HG03378 (cell line): Measurements from ENCODE around the gene SLC2A4.
"Not testable (repeated sequence)": the region's sequence is repeated elsewhere in the genome, so short reads cannot be mapped to it uniquely, and the experiment has no call there.

Experiments
- ATAC-seq: cut with Tn5 transposase; IDR thresholded peaks from one replicate; pipeline ENCODE4 v1.9.1; 2021; ENCODE audit warnings: mild to moderate bottlenecking, moderate library complexity; ENCODE audit not compliant: unreplicated experiment

The SLC2A4 gene

DNA sequence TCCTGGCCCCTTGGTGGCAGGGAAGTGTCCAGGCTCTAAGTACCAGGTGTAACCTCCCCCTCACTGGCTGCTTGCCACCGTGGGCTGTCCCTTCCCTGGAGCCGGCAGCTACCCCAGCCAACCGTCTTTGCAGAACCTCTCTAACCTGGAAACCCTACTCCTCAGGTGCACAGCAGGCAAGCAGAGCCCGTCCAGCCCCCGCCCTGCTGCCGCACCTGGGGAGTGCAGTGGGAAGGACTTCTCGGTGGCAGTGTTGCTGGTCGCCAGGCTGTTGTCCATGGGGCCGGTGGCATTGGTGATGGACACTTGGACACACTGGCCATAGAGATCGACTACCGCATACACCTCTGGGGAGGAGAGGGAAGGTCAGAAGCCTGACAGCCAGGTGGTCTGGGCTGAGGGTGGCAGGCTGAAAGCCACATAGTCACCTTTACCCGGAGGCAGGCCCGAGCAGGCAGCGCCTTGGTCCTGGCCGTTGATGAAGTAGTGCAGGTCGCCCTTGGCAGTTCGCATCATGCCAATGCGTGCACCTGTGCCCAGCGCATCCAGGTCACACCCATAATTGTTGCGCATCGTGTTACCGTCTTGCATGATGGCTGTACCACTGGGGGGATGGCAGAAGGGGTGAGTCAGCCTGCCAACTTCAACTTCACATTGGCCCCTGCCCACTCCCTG lies 41.1 kb downstream of the SLC2A4 start:
- ATAC-seq = no peak

DNA sequence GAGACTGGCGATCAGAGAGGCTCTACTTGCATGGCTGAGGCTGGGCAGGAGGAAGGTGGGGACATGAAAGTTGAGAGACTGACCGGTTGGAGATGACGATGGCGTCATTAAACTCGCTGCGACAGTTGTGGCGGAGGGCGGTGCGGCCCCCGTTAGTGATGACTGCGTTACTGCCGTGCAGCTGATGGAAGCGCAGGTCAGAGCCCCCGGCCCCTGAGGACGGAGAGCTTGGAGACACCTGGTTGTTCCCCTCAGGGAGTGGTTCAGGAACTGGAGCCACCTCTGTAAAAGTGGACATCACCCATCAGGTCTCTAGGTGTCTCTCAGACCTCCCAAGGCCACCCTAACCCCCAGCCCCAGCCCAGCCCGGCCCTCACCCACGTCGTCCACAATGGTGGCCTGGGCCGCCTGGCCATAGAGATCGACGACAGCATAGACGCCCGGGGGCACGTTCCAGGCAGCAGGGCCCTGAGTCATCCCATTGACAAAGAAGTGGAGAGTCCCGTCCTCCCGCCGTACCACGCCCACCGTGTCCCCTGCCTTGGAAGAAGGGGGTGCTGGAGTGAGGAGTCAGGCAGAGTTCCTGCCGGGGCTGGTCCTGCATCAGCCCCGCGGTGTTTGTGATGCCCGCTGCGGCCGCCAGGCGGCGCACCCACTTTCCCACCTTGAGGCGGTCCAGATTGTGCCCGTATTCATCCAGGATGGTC lies 42.4 kb downstream of the SLC2A4 start:
- ATAC-seq = no peak

DNA sequence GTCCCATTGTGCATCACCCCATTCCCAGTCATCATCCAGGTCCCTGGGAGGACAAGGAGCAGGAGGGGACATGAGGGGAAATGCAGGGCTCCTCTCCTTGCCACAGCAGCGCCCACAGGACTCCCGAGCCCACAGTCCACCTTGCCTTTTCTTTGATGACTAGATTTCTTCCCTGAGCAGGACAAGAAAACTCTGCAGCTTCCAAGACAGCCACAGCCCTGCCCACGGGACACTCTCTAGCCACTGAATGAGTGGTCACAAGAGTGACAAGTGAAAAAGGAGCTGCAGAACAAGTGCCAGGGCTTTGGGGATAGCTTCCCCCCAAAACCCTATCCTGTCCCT lies 42.9 kb downstream of the SLC2A4 start:
- ATAC-seq = no peak

DNA sequence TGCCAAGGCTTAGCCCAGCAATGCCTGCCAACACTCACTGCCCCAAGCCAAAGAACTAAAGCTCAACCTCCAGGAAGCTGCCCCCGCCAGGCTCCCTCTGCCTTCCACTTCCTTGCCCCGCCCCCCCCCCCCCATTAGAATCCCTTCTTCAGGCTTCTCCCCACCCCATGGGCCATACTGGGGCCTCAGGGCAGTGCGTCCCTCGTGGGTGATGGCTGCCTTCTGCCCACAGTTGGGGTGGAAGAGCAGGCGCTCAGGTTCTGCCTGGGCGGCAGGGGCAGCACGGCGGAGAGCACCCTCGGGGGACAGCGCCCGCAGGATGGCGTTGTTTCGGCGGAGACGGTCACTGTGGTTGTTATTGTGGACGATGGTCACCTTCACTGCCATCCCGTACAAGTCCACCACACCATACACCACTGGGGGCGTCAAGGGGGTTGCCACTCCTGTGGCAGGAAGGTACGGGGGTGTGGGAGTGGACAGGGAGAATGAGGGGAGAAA lies 43.6 kb downstream of the SLC2A4 start:
- ATAC-seq = no peak

DNA sequence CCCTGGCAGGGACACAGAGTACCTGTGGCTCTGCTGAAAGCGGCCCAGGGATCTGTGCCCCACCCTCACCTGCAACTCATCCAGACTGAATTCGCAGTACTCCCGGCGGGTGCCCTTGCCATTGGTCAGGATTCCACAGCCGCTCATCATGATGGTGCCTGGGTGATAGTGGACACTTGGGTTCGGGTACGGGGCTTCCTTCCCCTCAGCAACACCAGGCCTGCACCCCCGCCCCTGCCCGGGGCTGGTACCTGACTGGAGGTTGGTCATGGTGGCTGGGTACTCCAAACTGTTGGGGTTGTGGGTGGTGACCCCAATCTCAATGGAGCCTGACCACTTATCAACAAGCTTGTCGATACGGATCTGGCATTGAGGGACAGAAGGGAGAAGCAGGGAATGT lies 44.7 kb downstream of the SLC2A4 start:
- no peak for ATAC-seq

DNA sequence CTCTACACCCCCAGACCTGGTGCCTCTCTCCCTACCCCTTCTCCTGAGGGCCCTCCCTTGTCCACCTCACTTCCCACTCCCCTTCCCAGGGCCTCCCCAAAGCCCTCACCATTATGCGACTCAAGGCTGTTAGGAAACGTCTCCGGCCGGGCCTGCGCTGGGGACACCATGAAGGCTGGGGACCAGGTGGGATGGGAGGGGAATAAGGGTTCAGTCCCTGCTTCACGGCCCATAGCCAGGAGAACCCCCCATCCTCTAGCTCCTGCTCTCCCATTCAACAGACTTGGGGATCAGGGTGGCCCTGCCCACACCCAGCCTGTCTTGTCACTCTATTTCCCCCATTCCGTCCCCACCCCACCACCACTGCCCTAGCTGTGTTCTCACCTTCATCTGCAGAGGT lies 45.5 kb downstream of the SLC2A4 start:
- ATAC-seq = no peak

DNA sequence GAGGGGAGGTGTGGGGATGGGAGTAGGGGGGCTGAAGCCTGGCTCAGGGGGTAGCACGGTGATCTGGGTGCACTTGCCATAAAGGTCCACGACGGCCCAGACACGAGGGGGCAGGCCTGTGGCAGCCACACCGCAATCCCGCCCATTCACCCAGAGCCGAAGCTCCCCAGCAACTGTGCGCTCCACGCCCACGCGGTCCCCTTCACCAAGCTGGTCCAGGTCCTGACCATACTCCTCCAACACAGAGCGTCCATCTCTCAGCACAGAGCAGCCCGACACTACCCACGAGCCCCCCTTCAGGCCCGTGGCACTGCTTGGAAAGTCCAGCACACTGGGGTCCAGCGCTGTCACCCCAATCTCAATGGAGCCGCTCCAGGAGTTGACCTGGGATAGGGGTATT lies 46.0 kb downstream of the SLC2A4 start:
- ATAC-seq = no peak

DNA sequence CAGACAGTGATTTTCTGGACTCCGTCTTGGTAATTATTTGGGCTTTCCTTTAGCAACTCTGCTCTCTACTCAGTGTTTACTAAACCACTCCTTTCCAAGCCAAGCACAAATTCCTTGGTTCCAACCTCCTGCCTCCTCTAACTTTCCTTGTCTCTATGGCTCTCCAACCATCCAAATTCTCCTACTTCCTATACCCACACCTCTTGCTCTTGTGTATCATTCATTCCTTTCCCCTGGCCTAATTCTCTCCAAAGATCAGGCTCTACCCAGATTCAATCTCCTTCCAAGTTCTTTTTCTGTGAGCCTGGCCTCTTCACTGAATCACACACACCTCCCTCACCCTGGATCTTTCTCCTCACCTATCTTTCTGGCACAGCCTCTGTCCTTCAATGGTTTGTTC lies 46.5 kb downstream of the SLC2A4 start:
- no peak for ATAC-seq

DNA sequence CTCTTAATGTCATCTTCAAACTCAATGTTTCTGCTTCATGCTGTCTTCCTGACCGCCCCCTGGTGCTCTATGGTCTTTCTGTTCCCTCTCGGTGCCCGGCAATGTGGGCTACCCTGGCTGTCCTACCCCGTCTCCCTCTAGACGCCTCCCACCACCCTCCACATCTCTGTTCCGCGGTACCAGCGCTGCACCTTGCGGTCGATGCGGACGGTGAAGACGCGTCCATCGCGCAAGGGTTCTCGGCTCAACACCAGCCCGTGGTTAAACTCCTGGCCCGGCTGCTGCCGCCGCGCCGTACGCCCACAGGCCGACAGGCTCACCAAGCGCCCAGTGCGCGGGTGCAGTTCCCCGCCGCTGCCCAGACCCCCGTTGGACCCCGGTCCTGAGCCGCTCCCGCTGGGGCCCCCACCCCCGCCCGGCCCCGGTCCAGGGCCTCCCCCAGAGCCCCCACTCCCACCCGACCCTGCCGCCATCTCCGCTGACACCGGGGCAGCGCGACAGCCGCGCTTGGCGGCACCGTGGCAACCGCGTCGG lies 47.4 kb downstream of the SLC2A4 start, which contains the start of gene NEURL4:
TSS of gene NEURL4 (minus strand) at position 496 of the 534 bp plus-strand sequence. CDS start at position 473, 23 bp downstream.
- ATAC-seq = no peak

DNA sequence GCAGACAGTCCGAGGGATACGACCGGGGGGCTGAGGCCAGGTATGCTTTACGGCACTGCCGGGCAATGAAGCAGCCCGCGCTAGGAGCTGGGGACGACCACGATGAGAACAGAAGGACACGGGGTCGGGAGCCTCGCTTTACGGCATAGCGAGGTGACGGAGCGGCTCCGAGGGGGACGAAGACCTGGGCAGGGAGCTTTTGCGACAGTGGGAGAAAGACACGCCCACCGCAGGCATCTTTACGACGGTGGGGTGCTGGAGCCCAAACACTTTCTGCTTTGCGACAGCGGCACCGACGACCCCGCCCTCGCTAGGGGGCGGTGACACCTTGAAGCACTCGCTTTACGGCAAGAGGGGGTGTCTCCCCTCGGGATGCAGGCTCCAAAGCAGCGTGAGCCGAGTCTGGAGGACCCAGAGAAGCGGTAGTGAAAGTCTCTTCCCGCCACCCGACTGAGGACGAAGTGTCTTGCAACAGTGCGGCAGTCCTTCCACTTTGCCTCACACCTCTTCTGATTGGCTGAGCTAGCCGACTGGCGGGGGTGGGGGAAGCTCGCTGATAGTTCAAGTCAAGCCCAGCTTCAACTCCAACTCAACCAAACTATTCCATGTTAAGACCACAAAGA lies 48.0 kb downstream of the SLC2A4 start:
- peak; percentile 54 for ATAC-seq

DNA sequence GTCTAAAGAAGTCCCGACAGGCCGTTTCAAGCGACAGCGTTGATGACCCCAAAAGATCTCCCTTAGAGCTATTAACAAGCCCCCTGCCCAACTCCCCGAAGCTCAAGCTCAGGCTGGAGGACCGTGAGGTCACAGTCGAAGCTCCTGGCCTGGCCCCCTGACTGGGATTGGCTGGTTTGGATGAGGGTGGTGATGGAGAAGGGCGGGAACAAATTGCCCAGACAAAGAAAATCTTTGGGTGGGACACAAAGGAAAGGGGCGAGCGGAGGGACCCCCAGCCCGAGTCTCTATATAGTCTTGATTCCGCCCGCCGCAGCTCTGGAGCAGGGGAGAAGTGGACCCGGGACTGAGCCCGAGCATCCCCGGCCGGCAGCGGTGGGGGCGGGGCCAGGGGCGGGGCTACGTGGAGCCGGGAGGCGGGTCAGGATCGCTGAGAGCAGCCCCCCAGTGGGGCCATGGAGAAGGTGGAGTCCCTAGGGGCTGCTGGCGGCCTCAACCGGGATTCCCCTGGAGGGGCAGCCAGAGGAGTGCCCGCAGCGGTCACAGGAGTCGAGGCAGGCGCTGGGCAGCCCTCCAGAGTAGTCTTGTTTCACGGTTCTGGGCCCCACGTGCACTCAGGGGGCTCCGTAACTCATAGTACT lies 48.6 kb downstream of the SLC2A4 start:
- peak; percentile 27 for ATAC-seq

DNA sequence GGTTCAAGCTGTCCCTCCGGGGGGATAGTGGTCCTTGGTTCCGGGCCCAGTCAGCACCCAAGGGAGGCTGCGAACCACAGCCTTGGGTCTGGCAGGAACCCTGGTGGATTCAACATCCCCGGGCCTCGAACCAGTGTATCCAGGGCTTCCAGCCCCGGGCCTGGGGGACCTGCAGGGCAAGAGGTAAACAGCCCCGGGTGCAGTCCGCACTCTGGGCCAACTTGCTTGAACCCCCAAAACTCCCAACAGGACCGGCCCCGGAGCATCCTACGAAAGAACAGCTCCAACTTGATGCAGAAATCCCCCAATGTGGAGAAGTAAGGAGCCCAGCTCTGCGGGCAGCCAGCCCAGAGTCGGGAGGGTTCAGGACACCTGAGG lies 49.1 kb downstream of the SLC2A4 start:
- ATAC-seq = no peak

DNA sequence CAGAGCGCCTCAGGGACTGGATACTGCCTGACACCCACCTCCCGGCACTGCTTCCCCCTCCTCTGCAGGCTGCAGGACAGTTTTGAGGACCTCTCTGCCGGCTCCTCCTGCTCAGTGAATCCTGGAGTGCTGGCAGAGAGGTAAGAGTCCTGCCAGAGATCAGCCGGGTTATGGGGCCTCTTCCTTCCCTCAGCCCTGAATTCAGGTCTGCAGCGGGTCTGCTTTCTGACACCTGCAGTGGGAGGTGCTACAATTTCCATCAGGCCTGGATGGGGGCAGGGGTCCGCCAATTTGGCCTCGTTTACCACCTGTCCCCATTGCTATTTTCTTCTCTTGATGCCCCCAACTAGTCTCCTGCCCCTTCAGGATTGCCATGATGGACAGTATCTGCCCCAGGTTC lies 50.6 kb downstream of the SLC2A4 start:
- no peak for ATAC-seq

DNA sequence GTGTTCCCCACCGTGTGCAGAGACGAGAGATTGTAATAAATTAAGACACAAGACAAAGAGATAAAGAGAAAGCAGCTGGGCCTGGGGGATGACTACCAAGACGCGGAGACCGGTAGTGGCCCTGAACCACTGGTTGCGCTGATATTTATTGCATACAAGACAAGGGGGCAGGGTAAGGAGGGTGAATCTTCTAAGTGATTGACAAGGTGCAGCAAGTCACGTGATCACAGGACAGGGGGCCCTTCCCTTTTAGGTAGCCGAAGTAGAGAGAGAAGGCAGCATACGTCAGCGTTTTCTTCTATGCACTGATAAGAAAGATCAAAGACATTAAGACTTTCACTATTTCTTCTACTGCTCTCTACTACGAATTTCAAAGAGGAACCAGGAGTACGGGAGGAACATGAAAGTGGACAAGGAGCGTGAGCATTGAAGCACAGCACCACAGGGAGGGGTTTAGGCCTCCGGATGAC lies 51.1 kb downstream of the SLC2A4 start:
- not testable (repeated sequence) for ATAC-seq

DNA sequence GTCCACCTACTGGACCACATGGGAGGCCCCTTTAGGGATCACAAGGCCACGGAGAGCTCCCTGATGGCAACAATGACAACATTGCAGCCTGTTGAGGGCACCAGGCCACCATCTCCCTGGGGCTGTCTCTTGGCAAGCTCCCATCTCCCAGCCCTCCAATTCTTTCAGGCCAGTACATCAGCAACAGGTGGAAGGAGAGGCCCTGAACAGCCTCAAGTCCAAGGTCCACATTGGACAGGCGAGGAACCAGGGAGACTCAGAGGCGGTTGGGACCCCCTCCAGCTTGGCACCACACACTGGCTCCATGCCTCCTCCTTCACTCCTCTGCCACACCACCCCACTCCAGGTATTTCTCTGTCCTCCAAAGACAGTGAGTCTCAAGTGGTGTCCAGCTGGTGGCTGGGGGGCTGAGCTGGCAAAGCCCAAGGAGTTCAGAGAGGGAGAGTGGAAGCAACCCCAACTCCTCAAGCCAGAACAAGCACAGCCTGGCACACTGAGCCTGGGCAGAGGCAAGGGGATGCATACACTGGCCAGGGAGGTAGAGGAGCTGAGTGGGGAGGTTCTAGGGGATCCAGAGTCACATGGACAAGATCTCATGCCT lies 53.5 kb downstream of the SLC2A4 start:
- no peak for ATAC-seq

DNA sequence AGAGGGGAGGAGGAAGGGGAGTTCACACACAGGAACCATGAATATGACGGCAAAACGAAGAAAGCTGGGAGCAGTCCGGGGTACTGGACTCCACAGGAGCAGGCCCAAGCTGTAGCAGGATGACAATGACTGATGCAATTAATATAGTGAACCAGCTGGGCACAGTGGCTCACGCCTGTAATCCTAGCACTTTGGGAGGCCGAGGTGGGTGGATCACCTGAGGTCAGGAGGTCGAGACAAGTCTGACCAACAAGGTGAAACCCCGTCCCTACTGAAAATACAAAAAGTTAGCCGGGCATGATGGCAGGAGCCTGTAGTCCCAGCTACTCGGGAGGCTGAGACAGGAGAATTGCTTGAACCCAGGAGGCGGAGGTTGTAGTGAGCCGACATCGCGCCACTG lies 54.2 kb downstream of the SLC2A4 start:
- ATAC-seq = not testable (repeated sequence)

DNA sequence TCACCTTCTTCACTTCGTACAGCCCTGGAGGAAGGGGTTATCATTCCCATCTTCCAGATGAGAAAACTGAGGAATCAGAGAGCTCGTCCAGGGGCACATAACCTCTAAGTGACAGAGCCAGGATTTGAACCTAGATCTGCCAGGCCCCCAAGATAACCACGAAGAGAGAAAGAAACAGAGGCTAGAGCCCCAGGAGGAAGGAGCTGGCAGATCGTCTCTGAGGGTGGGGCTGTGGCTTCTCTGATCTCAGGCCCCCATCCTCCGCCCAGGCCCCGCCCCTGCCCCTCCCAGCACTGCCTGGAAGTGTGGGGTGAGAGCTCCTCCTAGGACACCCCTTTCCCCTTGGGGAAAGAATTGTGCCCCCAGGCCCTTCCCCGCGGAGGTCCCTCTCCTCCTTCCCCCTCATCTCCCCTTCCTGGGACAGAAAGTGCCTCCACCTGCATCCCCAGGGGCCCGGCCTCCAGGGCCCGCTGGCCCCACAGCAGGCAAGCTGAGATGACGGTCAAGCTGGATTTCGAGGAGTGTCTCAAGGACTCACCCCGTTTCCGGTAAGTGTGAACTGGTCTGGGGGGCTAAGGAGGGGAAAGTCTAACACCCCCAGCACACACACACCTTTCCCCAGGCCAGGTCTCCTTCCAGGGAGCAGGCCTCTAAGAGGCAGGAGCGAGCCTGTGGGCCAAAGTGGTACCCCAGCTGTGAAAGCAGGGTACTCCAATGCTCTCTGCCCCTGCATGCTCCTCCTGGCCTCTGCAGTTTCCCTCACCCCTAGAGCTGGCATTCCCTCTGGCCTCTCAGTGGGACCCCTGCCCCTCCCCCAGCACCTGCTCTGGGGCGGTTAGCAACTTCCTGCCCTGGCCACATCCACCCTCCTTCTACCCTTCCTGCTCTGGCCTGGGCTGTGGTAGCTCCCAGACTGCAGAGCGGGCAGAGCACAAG lies 55.0 kb downstream of the SLC2A4 start, which contains the start of gene ACAP1:
TSS of gene ACAP1 (plus strand) at position 290 of the 936 bp plus-strand sequence. CDS start at position 496, 206 bp downstream.
- no peak for ATAC-seq

DNA sequence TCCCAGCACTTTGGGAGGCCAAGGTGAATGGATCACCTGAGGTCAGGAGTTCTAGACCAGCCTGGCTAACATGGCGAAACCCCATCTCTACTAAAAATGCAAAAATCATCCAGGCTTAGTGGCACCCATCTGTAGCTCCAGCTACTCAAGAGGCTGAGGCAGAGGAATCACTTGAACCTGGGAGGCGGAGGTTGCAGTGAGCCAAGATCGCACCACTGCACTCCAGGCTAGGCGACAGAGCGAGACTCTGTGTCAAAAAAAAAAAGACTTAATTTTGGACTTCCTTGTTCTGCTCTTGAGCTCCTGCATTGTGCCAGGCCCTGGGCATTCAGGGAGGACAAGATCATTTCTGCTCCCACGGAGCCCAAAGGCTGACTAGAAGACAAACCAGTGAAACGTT lies 56.1 kb downstream of the SLC2A4 start:
- ATAC-seq = not testable (repeated sequence)
